GM18499 (cell line): ENCODE results near the gene FAM131B.

Source experiments
- ATAC-seq: cut with Tn5 transposase; IDR thresholded peaks from one replicate; pipeline ENCODE4 v1.9.1; 2021; ENCODE audit warnings: moderate number of reproducible peaks; ENCODE audit not compliant: insufficient read depth, unreplicated experiment

Gene FAM131B

DNA sequence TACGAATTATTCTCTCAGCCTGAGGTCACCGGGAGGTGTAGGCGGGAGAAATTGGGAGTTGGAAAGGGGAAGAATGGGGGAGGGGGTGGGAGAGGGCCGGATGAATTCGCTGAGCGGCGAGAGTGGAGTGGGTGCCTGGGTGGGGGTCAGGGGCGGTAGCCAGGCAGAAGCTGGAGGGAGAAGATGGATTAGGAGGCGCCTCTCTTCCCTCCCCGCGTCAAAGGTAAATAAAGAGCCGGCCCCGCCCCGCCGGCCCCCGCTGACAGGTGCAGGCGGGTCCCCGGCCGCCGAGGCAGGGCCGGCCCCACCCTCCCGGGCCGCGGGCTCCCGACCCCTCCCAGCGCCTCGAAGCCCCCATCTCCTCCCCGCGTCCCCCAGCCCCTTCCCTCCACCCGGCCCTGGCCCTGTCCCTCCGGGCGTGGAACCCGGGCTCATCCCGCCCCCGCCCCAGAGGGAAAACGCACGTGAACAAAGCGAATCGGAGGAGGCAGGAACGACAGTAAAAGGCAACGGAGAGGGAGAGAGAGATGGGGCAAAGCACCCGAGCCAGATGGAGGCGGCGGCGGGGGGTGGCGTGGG is 872 bp downstream of the FAM131B start:
- ATAC-seq = no peak

- ATAC-seq = no peak
Measured at GRCh38 chr7:143360788-143361551, 1.5 kb downstream of the FAM131B start.

GRCh38 chr7:143359771-143360353 is 2.7 kb downstream of the FAM131B start:
- ATAC-seq = no peak

DNA sequence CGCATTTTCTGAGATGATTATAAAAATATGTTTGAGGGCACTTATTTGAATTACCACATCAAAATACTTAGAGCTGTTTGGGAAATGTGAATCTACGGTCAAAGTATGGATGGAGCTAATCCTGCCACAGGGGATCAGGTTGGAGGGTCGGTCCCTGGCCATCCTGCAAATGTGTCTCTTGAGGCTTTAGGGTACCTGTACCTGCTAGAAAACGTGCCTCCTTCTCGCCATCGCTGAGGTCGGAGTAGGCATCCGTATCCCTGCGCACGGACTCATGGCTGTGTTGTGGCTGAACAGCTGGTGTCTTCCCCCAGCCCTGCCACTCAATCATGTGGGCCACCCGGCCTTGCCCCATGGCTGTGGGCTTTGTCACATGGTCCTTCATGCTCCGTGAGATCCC is 3.9 kb downstream of the FAM131B start:
- ATAC-seq = no peak

DNA sequence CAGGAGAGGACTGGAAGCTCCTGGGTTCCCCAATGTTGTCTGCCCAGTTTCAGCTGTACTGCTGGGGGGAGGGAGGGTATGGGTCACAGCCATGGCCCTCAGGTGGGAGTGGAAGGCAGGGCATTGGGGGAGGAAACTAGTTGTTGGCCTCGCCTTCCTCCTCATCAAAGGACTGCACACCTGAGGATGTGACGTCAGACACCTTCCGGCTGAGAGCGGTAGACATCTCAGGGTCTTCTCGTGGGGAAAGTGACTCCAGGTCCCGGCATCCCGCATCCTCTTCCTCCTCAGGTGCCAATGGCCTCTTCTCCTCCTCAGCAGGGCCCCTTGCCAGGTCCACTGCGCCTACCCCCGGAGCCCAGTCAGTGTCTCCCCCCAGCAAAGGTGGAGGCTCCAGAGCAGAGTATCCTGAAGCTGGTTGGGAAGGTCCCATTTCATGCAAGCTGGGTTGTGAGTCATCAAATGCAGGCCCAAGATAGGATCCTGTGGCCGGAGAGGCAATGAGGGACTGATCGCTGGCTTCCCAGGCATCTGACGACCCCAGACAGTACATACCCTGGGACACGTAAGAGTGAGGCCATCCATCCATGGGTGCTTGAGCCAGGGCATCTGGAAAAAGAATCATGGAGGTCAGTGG is 6.0 kb downstream of the FAM131B start:
- no peak for ATAC-seq

DNA sequence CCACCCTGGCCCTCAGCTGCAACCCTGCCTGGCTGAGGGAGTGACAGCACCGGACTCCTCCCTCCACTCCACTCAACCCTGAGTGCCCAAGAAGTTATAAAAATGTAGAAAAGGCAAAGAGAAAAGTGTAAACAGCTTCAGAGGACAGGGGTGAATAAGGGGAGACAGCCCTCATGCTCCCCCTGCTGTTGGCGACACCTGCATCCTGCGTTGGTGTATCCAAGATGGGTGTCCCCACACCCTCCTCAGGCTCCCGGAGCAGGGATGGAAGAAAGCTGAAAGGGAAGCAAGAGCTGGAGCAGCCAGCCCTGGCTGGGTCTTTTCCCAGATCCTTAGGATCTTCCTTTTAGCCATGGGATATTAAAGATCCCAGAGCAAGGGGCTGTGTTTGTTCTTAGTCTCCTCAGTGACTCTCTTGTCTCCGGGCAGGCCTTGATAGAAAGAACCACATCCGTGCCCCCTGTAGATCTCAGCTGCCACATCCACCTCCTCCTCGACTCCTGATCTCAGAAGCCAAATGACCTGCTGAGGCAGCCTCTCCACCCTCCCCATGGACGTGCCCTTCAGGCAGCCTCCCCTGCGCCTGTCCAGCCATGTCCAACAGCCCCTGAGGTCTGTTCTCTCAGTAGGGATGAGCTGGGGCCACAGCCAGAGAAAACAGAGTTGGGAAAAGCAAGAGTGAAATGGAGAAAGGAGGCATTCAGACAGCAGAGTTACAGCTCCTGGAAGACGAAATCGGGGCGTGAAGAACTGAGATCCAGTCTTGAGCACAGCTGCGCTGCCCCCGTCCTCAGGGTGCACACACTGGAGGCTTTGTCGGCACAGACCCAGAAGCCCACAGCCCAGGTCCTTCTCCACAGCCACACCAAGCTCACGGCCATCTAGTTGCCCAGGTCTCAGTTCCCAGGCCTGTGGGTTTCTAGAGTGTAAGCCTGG is 6.8 kb downstream of the FAM131B start:
- ATAC-seq = no peak

DNA sequence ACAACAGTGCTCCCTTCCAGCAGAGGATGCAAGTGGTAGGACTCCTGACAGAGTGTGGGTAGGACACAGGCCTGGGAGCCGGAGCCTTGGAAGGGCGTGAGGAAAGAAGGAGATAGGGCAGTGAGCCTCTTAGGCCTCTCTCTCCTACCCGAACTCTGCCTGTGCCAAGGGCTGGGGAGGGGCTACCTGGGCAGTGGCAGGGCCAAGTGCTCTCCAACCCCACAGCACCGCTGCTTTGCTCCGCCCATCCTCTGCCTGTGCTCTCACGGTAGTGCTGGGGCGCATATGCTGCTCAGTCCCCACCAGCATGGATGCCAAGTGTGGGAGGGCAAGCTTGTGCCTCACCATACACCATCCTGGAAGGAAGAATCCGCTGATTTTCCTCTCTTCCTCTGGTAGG is 7.5 kb downstream of the FAM131B start:
- no peak for ATAC-seq

DNA sequence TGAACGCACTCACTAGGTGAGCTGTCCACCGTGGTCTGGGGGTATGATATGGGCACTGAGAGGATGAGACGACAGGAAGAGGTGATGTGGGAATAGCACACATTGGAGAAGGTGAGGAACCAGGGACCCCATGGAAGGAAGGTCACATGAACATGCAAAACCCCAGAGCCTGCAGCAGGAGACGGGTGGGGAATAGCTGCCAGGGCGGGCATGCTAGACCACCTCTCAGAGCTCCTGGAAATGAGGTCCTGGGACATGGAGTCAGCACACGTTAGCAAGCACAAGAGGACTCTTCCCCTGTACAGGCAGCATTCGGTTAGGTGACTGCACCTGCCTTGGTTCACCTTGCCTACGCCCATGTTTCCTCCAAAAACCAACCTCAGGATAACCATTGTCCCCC is 8.1 kb downstream of the FAM131B start:
- ATAC-seq = no peak

DNA sequence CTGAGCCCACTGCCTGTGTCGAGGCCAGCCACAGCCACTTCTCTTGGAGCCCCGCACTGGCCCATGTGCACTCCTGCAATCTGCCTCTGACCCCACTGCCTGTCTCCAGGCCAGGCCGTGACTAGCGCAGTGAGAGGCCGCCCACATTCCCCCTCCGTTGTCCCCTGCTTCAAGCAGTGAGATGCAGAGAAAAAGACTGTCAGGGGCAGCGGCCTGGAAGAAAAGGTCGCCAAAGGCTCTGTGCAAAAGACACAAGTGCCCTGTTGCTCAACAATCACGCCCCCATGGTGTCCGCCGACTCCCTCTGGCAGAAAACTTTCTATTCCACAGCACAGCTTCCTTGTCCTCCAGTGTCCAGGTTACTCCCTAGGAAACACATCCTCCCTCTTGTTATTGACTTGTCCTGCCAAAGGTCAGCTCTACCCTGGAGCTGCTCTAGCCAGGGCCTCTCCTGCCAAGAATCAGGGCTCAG is 9.9 kb downstream of the FAM131B start:
- ATAC-seq = no peak

DNA sequence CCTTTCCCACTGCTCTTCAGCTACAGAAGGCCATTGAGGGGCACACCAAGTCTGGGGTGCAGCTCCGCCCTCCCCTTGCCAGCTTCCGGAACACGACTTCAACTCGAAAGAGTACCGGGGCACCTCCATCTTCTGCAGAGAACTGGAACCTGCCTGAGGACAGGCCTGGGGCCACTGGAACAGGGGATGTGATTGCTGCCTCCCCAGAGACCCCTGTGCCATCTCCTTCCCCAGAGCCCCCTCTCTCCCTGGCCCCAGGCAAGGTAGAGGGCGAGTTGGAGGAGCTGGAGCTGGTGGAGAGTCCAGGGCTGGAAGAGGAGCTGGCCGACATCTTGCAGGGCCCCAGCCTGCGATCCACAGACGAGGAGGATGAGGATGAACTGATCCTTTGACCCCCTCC is 10.9 kb downstream of the FAM131B start:
- no peak for ATAC-seq

- no peak for ATAC-seq
Measured at GRCh38 chr7:143351060-143351459, 11.5 kb downstream of the FAM131B start.

DNA sequence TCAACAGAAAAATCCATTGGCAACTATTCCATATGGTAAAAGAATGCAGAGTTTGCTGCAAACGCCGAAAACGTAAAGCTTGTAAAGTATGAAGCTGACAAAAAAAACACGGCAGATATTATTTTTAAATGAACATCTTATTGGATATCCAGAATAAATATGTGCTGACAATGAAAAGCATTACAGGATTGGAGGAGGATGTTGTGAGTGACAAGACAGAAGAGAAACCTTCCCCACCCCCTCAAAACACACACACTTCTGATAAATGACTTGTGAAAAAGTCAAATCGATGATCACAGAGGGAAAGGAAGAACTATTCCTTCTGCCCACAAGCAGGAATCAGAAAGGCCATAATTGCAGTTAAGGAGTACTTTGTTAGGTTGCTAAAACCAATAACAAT is 14.6 kb downstream of the FAM131B start:
- ATAC-seq = no peak

DNA sequence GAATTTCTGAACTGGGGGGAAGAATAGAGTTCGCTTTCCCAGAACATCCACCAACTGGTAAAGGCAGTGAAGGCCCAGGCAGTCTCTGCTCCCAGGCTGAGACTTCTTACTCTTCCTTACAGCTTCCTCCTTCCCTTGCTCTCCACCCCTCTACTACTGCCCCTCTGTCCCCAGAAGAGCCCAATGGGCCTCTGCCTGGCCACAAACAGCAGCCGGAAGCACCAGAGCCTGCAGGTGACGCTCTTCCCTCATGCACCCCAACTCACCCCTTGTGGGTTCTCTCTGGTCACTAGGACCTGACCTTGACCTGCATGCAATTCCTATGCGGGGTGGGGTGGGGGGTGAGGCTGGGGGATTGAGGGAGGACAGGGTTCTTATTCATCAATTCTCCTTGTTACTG is 16.5 kb downstream of the FAM131B start:
- no peak for ATAC-seq

DNA sequence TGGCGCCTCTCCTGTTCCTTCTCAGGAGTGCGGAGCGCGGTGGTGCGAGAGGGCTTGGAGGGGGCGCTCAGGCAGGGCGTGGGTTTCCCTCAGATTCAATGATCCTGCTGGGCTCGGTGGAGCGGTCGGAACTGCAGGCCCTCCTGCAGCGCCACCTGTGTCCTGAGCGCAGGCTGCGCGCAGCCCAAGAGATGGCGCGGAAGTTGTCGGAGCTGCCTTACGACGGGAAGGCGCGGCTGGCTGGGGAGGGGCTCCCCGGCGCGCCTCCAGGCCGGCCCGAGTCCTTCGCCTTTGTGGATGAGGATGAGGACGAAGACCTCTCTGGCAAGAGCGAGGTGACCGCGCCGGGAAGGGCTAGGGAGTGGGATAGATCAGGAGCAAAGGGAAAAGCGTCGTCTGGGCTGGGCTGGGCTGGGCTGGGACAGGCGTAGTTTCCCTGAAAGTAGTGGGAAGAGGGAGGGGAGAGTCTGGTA is 17.0 kb downstream of the FAM131B start:
- ATAC-seq = no peak

DNA sequence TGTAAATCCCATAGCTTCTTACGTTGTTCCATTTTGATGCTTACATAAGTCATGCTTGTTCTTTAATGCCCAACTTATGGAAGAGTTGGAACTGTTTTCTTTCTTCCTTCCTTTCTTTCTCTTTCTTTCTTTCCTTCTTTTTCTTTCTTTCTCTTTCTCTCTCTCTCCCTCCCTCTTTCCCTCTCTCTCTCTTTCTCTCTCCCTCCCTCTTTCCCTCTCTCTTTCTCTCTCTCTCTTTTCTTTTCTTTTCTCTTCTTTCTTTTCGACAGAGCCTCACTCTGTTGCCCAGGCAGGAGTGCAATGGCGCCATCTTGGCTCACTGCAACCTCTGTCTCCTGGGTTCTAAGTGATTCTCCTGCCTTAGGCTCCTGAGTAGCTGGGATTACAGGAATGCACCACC is 18.9 kb downstream of the FAM131B start:
- ATAC-seq = no peak

DNA sequence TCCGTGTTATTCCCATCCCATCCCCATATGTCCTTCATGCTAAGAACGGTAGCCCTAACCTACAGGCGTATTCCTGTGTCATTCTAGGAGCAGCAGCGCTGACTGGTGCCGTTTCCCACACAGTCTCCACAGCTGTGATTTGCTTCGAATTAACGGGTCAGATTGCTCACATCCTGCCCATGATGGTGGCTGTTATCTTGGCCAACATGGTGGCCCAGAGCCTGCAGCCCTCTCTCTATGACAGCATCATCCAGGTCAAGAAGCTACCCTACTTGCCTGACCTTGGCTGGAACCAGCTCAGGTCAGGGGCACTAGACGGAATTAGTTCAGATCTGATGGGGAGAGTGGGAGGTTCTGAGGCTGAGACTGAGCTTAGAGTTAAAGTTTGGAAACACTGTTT is 20.7 kb downstream of the FAM131B start:
- no peak for ATAC-seq

DNA sequence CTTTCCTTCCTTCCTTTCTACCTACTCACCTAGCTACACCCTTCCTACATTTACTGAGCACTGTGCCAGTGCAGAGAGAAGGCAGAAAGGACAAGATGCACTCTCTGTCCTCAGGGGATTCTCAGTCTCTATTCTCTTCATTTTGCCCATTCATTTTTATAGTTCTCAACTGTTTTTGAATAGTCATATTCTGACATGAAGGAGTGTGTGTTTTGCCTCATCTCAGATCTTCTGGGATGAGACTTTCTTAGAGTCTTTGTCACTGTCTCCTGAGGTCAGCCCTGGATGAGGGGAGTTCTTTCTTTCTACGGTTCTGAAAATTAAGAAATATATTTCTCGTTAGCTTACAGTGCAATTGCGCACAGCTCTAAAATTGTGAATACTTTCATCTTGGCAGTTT is 25.3 kb downstream of the FAM131B start:
- no peak for ATAC-seq

- no peak for ATAC-seq
Measured at GRCh38 chr7:143334244-143334643, 28.3 kb downstream of the FAM131B start.

DNA sequence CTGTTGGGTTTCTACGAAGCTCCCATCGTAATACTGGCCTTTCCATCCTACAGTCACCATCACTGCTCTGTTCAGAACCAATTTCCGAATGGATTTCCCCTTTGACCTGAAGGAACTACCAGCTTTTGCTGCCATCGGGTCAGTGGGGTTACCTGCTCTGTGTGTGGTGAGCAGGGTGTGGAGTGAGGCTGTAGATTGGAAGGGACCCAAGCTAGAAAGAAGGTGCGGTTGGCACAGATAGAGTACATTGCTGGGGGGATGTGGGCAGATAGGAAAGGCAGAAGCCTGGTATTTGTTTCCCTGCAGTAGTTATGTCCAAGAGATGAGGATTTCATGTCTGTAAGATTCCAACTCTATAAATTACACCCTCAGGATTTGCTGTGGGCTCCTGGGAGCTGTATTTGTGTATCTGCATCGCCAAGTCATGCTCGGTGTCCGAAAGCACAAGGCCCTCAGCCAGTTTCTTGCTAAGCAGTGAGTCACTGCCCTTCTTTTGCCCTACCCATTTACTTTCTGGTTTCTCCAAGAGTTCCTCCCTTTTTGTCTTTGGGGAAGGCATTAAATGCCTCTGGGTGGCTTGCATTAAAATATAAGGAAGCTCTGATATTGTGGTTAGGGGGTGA is 31.2 kb downstream of the FAM131B start:
- ATAC-seq = no peak
